GM19395 (cell line): Measurements from ENCODE around the gene MYO16.

ENCODE experiments used
- ATAC-seq: cut with Tn5 transposase; IDR thresholded peaks from one replicate; pipeline ENCODE4 v1.9.1; 2021; ENCODE audit warnings: mild to moderate bottlenecking, moderate library complexity; ENCODE audit not compliant: unreplicated experiment

MYO16 gene

GRCh38 chr13:108662528-108662927 lies 33.1 kb downstream of the MYO16 start:
- no peak for ATAC-seq

DNA sequence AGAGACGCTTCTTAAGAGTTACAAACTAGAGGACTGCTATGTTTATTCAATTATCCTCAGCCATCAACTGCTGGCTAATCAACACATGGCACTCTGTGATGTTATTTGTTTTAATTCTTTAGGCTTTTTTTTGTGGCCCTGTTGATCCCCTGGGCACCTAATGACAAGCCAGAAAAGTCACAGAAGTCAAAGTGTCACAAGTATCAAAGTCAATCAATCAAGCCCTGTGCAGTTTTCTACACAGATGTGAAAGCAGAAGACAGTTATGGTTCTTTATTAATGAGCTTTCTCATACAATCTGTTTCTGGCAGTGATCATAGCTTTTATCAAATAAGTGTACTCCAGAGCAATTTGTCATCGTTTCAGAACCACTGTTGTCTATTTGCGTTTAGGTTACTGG lies 34.3 kb downstream of the MYO16 start:
- ATAC-seq = no peak

- no peak for ATAC-seq
Observed at GRCh38 chr13:108667205-108667604, 37.8 kb downstream of the MYO16 start.

- ATAC-seq = no peak
Observed at GRCh38 chr13:108669381-108669780, 40.0 kb downstream of the MYO16 start.

- ATAC-seq = no peak
Observed at GRCh38 chr13:108674346-108674745, 44.9 kb downstream of the MYO16 start.

DNA sequence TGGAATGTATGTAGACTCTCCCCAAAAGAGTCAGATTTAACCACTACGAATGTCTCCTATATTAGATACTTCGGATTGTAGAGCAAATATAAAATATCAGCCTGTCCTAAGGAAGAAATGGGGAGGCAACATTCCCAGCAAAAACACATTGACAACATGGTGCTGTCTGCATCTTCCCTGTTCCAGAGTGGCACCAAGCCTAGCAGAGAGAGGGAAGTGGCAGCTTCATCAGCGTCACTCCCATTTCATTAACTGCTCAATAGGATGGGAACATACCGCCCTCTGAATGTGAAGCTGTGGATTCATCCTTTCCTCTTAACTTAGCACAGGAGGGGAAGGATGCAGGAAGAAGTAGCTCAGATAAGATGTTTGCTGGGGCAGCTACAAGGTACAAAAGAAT lies 45.4 kb downstream of the MYO16 start:
- no peak for ATAC-seq

DNA sequence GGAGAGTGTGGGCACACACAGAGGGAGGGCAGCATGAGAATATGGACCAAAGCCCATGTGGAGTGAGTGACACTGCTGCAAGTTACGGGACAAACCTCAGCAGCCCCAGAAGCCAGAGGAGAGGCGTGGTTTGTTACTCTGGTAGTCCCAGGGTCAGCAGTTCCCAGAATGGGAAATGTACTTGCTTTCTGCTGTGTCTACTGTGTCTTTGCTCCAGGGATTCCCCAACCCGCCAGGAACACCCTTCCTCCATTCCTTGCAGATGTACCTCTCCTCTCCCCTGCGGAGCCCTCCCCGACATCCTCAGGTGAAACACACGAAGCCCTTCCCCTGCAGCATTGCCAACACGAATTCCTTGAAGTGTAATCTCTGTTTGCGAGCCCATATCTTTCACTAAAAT lies 47.2 kb downstream of the MYO16 start:
- no peak for ATAC-seq

GRCh38 chr13:108677806-108678205 lies 48.4 kb downstream of the MYO16 start:
- no peak for ATAC-seq

- no peak for ATAC-seq
Observed at GRCh38 chr13:108680011-108680410, 50.6 kb downstream of the MYO16 start.

DNA sequence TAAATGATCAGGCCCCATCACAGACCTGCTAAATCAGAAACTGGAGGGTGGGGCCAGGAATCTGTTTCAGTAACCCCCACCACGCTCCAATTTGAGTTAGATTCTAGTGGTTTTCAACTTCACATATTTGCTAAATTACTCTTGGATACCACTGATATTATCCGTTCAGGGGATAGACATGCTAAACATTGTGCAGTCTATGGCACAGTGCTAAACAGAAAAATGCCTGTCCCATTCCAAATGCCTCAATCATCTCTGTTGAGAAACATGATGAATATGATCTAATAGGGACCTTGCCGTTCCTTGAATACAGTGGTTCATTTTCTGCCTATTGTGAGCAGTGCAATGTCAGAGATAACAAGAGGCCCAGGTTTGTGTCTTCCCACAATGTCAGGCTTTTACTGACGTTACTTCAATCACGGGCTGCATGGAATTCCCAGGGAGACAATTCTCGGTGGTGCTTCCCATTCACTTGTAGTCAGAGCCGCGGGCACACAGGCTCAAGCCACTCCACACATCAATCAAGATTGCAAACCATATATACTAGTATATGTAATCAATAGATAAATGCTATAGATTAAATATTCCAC lies 52.7 kb downstream of the MYO16 start:
- ATAC-seq = no peak

DNA sequence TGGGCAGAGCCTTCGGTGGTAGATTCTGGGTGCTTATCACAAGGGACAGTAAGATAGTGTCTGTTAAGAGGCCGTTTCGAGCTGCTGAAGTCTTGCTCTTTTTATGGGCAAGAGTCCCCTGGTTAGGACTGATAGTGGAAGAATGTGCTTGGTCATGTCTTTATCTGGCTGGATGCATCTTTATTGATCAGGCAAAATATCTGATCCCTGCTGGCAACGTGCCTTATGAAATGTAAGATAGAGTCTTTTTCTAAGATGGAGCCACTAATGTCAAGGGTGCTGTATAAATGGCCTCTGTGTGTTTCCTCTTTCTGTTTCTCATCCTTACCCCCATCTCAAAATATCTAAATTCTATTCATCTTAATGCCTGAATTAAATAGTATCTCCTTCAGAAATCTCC lies 53.3 kb downstream of the MYO16 start:
- ATAC-seq = no peak

- ATAC-seq = no peak
Observed at GRCh38 chr13:108686027-108686426, 56.6 kb downstream of the MYO16 start.

DNA sequence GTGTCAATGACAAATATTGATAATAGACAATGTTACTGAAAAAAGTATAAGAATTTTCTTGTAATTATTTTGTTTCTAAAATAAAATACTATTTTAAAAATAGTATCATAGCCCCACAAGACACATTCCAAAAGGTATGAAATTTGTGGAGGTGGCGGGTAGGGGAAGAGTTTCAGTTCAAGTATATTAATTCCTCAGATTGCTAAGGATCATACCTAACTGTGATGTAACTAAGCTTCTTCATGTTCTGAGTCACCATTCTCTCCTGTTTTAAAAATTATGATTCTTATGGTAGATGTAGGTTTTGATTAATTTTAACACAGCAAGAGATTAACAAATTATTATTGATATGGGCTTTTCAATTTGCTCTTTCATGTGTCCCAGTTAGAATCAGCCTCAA lies 61.3 kb downstream of the MYO16 start:
- no peak for ATAC-seq

GRCh38 chr13:108700422-108701170 lies 71.2 kb downstream of the MYO16 start:
- ATAC-seq = no peak

DNA sequence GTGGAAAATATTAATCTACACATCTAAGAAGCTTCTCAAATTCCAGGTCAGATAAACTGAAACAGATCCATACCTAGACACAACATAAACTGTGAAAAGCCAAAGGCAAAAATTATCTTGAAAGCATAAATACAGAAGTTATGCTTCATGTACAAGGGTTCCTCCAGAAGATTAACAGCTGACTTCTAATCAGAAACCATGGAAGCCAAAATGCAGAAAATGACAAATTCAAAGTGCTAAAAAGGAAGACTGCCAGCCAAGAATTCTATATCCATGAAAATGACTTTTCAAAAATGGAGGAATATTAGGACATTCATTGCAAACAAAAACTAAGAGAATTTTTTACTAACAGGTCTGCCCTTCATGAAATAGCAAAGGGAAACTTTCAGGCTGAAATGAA lies 72.8 kb downstream of the MYO16 start:
- no peak for ATAC-seq

- no peak for ATAC-seq
Observed at GRCh38 chr13:108705031-108705430, 75.6 kb downstream of the MYO16 start.

- no peak for ATAC-seq
Observed at GRCh38 chr13:108707584-108707983, 78.2 kb downstream of the MYO16 start.

DNA sequence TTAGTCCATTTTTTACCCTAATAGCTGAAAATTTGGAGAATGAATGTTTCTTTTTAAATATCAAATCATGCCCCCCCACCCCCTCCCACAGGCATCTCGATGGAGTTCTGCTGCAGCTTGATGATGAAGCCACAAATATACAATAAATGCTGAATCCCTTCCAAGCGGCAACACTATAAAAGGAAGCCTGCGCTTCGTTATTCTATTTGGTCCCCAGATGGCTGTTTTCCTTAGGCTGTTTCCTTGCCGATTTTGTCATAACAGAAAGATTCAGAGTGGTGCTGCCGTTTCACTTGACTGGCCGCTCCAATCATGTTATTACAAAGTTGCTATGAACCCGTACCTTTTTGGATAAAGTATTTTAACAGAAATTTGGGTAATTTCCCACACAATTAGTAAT lies 79.5 kb downstream of the MYO16 start:
- ATAC-seq = no peak

- ATAC-seq = no peak
Observed at GRCh38 chr13:108711386-108711785, 82.0 kb downstream of the MYO16 start.

DNA sequence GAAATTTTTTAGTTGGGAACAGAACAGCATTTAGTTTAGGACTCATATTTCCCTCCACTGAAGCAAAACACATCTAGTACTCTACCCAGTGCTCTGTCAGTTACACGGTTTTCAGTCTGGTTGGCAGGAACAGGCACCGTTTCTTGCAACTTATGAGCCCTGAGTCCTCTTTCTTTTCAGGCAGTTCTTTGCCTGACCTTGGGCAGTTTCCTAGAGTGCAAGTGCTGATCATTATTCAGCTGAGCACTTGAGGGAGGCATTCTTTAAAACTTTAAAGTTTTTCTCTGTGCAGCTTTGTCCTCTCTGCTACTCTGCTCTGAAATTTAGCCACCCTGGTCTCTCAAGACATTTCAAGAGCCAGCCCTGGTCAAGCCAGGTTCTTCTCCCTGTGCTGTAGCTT lies 96.1 kb downstream of the MYO16 start:
- ATAC-seq = no peak

DNA sequence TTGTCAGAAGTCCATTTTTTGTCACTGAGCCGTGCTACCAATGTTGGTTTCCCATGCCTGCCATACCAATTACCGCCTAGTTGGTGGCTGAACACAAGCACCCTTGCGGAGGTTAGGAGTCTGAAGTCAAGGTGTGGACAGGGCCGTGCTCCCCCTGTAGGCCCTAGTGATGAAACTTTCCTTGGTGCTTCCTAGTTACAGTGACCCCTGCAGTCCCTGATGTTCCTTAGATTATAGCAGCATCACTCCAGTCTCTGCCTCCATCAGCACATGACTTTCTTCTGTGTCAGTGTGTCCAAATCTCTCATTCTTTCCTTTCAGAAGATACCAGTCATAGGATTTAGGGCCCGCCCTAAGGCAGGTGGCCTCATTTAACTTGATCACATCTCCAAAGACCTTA lies 99.0 kb downstream of the MYO16 start:
- ATAC-seq = no peak

GRCh38 chr13:108733022-108733560 lies 103.7 kb downstream of the MYO16 start:
- ATAC-seq = no peak

- no peak for ATAC-seq
Observed at GRCh38 chr13:108734676-108735075, 105.3 kb downstream of the MYO16 start.
